HG02642 (cell line): ENCODE results near the gene ITGB4.
"Not testable (repeated sequence)": the region's sequence is repeated elsewhere in the genome, so short reads cannot be mapped to it uniquely, and the experiment has no call there.

ENCODE experiments used
- ATAC-seq: cut with Tn5 transposase; IDR thresholded peaks from one replicate; pipeline ENCODE4 v1.9.1; 2021; ENCODE audit warnings: mild to moderate bottlenecking; ENCODE audit not compliant: unreplicated experiment, poor library complexity

The ITGB4 gene

GRCh38 chr17:75751676-75752404 lies 30.6 kb downstream of the ITGB4 start:
- ATAC-seq, result no peak

- ATAC-seq, result no peak
Observed at GRCh38 chr17:75752405-75752709, 31.1 kb downstream of the ITGB4 start.

DNA sequence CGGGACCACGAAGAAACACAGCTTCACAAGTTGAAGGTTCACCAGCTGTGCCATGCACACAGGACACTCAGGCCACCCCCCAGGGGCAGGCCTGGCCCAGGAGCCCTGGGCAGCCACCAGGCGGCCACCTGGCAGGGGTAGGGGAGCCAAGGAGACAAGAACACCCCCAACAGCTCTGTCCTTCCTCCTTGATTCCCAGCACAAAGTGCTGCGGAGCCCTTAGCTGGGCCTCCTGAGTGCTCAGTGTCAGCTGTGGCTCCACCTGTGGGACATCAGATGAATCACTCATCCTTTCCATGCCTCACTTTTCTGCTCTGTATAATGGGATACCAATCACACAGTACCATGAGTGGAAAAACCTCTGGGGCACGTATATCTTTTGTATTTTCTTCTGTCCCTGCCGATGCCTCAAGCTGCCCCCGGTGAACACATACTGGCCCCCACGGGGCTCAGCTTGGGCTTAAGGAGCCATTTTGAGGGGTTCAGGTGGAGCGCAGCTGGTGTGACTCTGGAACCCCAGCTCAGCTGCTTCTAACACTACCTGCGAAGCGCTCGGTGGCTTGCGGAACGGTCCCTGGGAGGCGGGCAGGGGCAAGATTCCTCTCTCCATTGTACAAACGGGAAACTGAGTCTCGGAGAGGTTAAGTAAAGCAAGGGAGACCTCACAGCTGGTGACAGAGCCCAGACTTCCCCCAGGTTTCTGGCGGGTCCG lies 31.7 kb downstream of the ITGB4 start:
- no peak for ATAC-seq

DNA sequence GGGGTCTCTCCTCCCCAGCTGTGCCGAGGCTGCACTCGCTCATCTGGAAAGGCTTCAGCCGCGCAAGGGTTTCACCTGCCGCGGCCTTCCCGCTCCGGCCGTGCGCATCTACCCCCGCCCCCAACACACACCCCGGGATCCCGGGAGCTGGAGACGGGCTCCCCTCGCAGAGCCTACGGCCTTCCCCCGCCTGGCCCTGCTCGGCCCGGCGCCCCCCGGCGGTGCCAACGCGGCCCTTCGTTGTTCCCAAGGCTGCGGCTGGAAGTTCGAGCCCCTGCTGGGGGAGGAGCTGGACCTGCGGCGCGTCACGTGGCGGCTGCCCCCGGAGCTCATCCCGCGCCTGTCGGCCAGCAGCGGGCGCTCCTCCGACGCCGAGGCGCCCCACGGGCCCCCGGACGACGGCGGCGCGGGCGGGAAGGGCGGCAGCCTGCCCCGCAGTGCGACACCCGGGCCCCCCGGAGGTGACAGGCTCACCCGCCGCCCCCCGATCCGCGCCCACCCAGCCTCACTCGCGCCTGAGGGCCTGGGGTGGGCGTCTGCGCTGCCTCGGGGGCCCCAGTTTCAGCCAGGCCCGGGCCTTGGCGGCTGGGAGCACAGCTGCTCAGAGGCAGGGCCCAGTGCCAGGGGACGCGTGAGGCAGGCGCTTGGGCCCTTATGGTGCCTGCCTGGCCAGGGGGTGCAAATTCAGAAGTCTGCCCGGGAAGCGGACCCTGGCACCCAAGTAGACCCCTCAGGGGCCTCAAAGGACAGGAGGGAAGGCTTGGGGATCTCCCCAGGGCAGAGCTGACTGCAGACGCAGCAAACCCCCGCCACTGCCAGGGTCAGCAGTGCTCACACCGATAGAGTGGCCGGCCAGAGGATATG lies 32.5 kb downstream of the ITGB4 start:
- ATAC-seq, result peak; percentile 66

DNA sequence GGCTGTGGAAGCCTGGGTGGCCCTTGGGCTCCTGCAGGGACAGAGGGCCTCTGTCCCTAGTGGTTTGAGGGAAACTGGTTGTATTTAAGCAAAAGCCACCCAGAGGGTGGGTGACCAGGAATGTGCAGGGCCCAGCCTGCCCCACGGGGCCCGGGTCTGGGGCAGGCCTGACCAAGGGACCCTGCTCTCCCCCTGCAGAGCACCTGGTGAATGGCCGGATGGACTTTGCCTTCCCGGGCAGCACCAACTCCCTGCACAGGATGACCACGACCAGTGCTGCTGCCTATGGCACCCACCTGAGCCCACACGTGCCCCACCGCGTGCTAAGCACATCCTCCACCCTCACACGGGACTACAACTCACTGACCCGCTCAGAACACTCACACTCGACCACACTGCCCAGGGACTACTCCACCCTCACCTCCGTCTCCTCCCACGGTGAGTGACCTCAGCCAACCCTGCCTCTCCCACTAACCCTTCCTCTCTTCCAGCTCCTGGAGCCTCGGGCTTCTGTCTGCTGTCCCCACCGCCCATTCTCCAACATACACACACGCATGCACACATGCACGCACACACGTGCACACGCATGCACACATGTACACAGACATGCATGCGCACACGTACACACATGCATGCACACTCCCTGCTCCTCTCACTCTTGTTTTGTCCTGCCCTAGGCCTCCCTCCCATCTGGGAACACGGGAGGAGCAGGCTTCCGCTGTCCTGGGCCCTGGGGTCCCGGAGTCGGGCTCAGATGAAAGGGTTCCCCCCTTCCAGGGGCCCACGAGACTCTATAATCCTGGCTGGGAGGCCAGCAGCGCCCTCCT lies 33.3 kb downstream of the ITGB4 start:
- no peak for ATAC-seq

DNA sequence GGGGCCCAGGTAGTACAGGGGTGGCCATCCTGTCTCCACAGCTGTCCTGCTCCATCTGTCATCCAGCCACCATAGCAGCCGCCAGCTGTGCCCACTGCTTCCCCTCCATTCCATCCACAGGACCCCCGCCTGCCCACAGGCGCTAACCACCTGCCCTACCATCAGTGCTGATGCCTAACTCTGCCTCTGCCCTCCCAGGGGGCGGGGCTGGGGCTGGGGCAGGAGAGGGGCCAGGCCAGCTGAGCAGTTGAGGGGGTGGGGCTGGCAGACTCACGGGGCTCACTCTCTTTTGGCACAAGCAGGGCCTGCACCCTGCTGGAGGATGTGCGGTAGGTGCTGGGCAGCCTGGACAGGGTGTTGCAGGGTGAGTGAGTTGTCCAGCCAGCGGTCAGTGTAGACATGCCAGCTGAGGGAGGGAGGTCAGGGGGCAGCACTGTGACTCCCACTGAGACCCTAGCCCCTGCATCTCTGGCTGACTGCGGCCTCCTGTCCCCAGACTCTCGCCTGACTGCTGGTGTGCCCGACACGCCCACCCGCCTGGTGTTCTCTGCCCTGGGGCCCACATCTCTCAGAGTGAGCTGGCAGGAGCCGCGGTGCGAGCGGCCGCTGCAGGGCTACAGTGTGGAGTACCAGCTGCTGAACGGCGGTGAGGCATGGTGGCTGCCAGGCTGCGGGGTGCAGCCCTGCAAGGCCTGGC lies 34.1 kb downstream of the ITGB4 start:
- ATAC-seq, result no peak

GRCh38 chr17:75755990-75756389 lies 34.7 kb downstream of the ITGB4 start:
- no peak for ATAC-seq

GRCh38 chr17:75756451-75757085 lies 35.3 kb downstream of the ITGB4 start:
- no peak for ATAC-seq

DNA sequence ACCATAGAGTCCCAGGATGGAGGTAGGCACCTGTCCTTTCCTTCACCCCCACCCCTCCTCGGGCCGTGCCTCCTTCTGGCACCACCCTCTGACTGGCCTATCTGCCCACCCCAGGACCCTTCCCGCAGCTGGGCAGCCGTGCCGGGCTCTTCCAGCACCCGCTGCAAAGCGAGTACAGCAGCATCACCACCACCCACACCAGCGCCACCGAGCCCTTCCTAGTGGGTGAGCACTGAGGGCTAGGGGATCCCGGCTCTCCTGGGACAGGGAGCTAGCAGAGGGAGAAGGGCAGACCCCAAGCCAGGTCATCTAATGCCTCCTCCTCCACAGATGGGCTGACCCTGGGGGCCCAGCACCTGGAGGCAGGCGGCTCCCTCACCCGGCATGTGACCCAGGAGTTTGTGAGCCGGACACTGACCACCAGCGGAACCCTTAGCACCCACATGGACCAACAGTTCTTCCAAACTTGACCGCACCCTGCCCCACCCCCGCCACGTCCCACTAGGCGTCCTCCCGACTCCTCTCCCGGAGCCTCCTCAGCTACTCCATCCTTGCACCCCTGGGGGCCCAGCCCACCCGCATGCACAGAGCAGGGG lies 35.9 kb downstream of the ITGB4 start:
- ATAC-seq, result no peak

GRCh38 chr17:75758131-75758905 lies 37.1 kb downstream of the ITGB4 start:
- no peak for ATAC-seq

DNA sequence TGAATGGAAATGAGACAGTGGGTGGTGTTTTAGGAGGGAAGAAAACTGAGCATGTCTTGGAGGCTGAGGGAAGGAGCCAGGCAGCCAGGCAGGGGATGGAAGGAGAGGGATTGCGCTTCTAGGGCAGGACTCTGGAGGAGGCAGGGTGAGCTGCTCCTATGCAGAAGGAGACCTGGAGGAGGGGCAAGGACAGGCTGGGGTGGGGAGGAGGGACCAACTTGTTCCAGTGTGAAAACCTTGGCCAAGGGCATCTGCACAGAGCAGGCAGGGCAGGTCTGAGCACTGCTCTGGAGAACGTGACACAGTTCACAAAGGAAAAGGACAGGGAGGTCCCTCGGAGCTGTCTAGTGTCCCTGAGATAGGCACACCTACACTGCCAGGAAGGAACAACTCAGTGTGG lies 38.2 kb downstream of the ITGB4 start:
- no peak for ATAC-seq

DNA sequence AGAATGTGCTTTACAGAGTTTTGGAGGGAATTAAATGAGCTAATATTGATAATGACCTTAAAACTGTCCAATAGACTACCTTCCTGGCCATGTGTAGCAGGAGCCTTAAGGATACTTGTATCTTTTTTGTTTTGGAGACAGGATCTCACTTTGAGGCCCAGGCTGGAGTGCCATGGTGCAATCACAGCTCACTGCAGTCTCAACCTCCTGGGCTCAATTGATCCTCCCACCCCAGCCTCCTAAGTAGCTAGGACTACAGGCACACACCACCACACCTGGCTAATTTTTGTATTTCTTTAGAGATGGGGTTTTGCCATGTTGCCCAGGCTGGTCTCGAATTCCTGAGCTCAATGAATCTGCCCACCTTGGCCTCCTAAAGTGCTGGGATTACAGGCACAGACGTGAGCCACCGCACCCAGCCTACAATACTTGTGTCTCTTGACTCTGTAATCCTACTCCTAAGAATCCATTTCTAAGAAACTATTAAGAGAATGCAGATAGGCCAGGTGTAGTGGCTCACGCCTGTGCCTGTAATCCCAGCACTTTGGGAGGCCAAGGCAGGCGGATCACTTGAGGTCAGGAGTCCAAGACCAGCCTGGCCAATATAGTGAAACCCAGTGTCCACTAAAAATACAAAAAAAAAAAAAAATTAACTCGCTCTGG lies 38.9 kb downstream of the ITGB4 start:
- ATAC-seq, result not testable (repeated sequence)

DNA sequence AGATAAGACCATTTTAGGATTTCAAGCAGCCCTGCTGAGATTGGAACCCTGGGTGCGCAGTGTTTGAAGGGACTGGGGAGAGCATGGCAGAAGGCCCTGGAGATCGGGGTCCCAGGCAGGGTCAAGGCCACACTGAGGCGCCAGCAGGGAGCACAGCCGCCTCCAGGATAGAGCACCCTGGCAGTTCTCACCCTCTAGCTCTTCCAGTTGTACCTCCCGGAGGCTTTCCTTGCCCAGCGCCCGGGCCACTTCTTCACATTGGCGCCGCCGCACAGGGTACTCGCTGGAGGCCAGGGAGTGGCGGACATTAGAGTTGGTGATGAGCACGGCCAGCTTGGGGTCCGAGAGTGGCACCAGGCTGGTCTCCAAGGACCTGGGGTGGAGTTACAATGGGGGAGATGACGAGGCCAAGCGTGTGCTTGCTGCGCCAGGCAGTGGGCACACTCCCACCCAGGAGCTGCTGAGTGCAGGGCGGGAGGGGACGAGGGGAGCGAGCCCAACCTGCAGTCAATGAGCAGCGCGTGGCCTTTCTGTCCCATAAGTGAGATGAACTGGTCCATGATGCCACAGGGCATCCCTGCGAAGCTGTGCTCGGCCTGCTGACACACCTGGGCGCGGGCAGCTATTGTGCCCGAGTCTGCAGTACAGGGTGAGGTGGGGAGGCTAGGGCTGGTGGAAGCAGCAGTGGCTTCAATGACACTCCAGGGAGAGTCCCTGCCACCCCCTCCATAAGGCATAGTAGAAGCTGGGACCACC lies 41.4 kb downstream of the ITGB4 start:
- no peak for ATAC-seq

- ATAC-seq, result no peak
Observed at GRCh38 chr17:75763269-75763607, 42.0 kb downstream of the ITGB4 start.

DNA sequence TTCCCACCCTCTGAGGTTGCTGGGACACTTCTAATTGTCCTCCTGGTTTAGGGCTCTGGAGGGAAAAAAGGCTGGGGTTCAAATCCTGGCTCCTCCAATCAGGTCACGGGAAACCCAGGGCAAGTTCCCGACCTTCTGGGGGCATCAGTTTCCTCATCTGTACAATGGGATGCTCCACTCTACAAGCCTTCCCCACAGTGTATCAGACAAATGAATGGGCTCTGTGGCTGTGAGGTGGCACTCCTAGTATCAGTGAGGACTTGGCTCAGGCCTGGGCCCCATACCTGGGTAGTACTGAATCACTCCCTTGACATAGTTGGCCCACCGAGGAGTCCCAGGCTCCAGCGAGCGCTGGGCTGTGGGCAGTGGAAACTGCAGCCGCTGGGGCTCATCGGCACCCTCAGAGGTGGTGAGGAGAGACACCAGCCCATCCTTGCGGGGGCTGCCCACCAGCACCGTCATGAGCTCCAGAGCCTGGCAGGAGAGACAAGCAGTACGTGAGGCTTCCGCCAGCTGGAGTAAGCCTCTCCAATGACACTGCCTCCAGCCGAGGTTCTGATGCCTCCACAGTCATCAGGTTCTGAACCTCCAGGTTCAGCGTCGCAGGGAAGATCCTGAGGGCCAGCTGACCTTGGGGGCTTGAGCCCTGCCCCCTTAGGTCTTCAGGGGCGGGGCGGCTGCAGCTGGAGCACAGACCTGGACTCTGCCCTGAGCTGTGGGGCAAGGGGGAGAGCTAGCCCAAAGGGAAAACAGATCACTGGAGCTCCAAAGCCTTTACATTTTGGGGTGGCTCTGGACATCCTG lies 42.6 kb downstream of the ITGB4 start:
- ATAC-seq, result no peak

- ATAC-seq, result no peak
Observed at GRCh38 chr17:75764417-75764710, 43.1 kb downstream of the ITGB4 start.
